Tibial nerve (tissue), 4 donors: ENCODE measurements around the gene ZNF317.
A peak's percentile ranks its signal among the peaks of the same experiment; 100 is the strongest.

ENCODE experiments used
- EP300 ChIP-seq, 2 donors: sonication (generic); formaldehyde crosslinking; IDR thresholded peaks; one replicate each; pipeline ENCODE4 v1.6.1; 2017; ENCODE audit warnings: antibody characterized with exemption in 2 of 2, mild to moderate bottlenecking in 1 of 2
- TF ChIP-seq, protein P1 (sequence below), 5 experiments: fragments of 200-600 bp in 3 of 5; fragments of 450-650 bp in 2 of 5; sonication (generic) in 3 of 5; IDR thresholded peaks; one replicate each; pipeline ENCODE4 v1.5.1; 2016 to 2019; ENCODE audit warnings: antibody characterized with exemption in 5 of 5, mild to moderate bottlenecking in 3 of 5, moderate library complexity in 2 of 5

- TF ChIP-seq EP300 (IDR thresholded peaks at IDR 0.05), result peak; percentile 71 to 93
- TF ChIP-seq, protein P1, sequence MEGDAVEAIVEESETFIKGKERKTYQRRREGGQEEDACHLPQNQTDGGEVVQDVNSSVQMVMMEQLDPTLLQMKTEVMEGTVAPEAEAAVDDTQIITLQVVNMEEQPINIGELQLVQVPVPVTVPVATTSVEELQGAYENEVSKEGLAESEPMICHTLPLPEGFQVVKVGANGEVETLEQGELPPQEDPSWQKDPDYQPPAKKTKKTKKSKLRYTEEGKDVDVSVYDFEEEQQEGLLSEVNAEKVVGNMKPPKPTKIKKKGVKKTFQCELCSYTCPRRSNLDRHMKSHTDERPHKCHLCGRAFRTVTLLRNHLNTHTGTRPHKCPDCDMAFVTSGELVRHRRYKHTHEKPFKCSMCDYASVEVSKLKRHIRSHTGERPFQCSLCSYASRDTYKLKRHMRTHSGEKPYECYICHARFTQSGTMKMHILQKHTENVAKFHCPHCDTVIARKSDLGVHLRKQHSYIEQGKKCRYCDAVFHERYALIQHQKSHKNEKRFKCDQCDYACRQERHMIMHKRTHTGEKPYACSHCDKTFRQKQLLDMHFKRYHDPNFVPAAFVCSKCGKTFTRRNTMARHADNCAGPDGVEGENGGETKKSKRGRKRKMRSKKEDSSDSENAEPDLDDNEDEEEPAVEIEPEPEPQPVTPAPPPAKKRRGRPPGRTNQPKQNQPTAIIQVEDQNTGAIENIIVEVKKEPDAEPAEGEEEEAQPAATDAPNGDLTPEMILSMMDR (IDR thresholded peaks at IDR 0.05), result peak in 1 of 5 experiments; percentile 12
Measured at GRCh38 chr19:9140159-9140874, at the start of gene ZNF317.
